H9 (cell line): Measurements from ENCODE around the gene MBP. TPM values are rescaled to one million over a fixed set of nuclear protein-coding genes. Genes with fewer than 3 reads are reported as not detected.

Experiments used
- DNase-seq: peaks from one replicate; pipeline ENCODE4 v3.0.0-alpha.2; 2017
- H2AFZ ChIP-seq: one replicate; pipeline ENCODE4 v1.6.1; 2013; ENCODE audit warnings: mild to moderate bottlenecking, low read length, control low read depth, moderate library complexity
- H2AK5ac ChIP-seq: 2 replicates; pipeline ENCODE4 v1.6.1; 2013; ENCODE audit warnings: low read length, control low read depth, mixed read lengths; ENCODE audit not compliant: insufficient read length
- H2BK120ac ChIP-seq: one replicate; pipeline ENCODE4 v1.6.1; 2013; ENCODE audit warnings: low read depth, mild to moderate bottlenecking, low read length, control low read depth, inconsistent platforms; ENCODE audit not compliant: poor library complexity, severe bottlenecking
- H2BK12ac ChIP-seq: 2 replicates; pipeline ENCODE4 v1.6.1; 2013; ENCODE audit warnings: low read length, control low read depth, mixed read lengths, low read depth; ENCODE audit not compliant: insufficient read length
- H2BK15ac ChIP-seq: 2 replicates; pipeline ENCODE4 v1.6.1; 2013; ENCODE audit warnings: low read depth, low read length, control low read depth
- H2BK20ac ChIP-seq: one replicate; pipeline ENCODE4 v1.6.1; 2013; ENCODE audit warnings: low read depth, mild to moderate bottlenecking, low read length, control low read depth, inconsistent platforms; ENCODE audit not compliant: poor library complexity, severe bottlenecking
- H2BK5ac ChIP-seq: 2 replicates; pipeline ENCODE4 v1.6.1; 2013; ENCODE audit warnings: low read length, control low read depth, mixed read lengths; ENCODE audit not compliant: insufficient read length
- H3K14ac ChIP-seq: 2 replicates; pipeline ENCODE4 v1.6.1; 2013; ENCODE audit warnings: low read length, control low read depth; ENCODE audit not compliant: insufficient read depth
- H3K18ac ChIP-seq: 2 replicates; pipeline ENCODE4 v1.6.1; 2013; ENCODE audit warnings: low read depth, mild to moderate bottlenecking, mixed read lengths, low read length, control low read depth; ENCODE audit not compliant: insufficient read length
- H3K23ac ChIP-seq: 2 replicates; pipeline ENCODE4 v1.6.1; 2013; ENCODE audit warnings: low read length, control low read depth, mixed read lengths, low read depth; ENCODE audit not compliant: insufficient read length
- H3K23me2 ChIP-seq: 2 replicates; pipeline ENCODE4 v1.6.1; 2013; ENCODE audit warnings: low read depth, mild to moderate bottlenecking, mixed read lengths, low read length, control low read depth; ENCODE audit not compliant: insufficient read length, poor library complexity, severe bottlenecking
- H3K27ac ChIP-seq: 2 replicates; pipeline ENCODE4 v1.5.1; 2013; ENCODE audit warnings: low read length, control low read depth, mixed read lengths, low read depth; ENCODE audit not compliant: insufficient read length
- H3K27me3 ChIP-seq: 2 replicates; pipeline ENCODE4 v1.6.1; 2013; ENCODE audit warnings: low read length, control low read depth, inconsistent platforms; ENCODE audit not compliant: insufficient read depth
- H3K4ac ChIP-seq: 2 replicates; pipeline ENCODE4 v1.6.1; 2013; ENCODE audit warnings: low read depth, mild to moderate bottlenecking, control low read depth, inconsistent platforms, low read length, moderate library complexity
- H3K4me1 ChIP-seq: 2 replicates; pipeline ENCODE4 v1.6.1; 2013; ENCODE audit warnings: low read length, control low read depth, inconsistent platforms; ENCODE audit not compliant: insufficient read depth
- H3K4me2 ChIP-seq: 2 replicates; pipeline ENCODE4 v1.6.1; 2013; ENCODE audit warnings: low read length, control low read depth, mixed read lengths; ENCODE audit not compliant: insufficient read length, insufficient read depth
- H3K56ac ChIP-seq: 2 replicates; pipeline ENCODE4 v1.6.1; 2013; ENCODE audit warnings: low read depth, mild to moderate bottlenecking, mixed read lengths, low read length, control low read depth; ENCODE audit not compliant: insufficient read length
- H3K79me1 ChIP-seq: 2 replicates; pipeline ENCODE4 v1.6.1; 2013; ENCODE audit warnings: low read depth, mild to moderate bottlenecking, moderate library complexity, low read length, control low read depth, inconsistent platforms; ENCODE audit not compliant: insufficient read depth, poor library complexity, severe bottlenecking
- H3K79me2 ChIP-seq: 2 replicates; pipeline ENCODE4 v1.6.1; 2013; ENCODE audit warnings: low read length, control low read depth, inconsistent platforms; ENCODE audit not compliant: insufficient read depth
- H3K9ac ChIP-seq: 2 replicates; pipeline ENCODE4 v1.6.1; 2013; ENCODE audit warnings: low read length, control low read depth, mixed read lengths; ENCODE audit not compliant: insufficient read length; ENCODE audit errors: extremely low read depth
- H3K9me3 ChIP-seq: one replicate; pipeline ENCODE4 v1.6.1; 2013; ENCODE audit warnings: low read depth, low read length, inconsistent platforms; ENCODE audit not compliant: control insufficient read depth
- H3T11ph ChIP-seq: one replicate; pipeline ENCODE4 v1.6.1; 2013; ENCODE audit warnings: mild to moderate bottlenecking, low read length, control low read depth, inconsistent platforms
- H4K20me1 ChIP-seq: one replicate; pipeline ENCODE4 v1.6.1; 2013; ENCODE audit not compliant: control insufficient read depth, insufficient read length, insufficient read depth
- H4K5ac ChIP-seq: 2 replicates; pipeline ENCODE4 v1.6.1; 2013; ENCODE audit warnings: low read depth, mild to moderate bottlenecking, mixed read lengths, low read length, control low read depth; ENCODE audit not compliant: insufficient read length
- H4K8ac ChIP-seq: replicated peaks from 2 replicates; pipeline ENCODE4 v1.6.1; 2013; ENCODE audit warnings: low read length, control low read depth, mixed read lengths, low read depth; ENCODE audit not compliant: insufficient read length
- H4K91ac ChIP-seq: 2 replicates; pipeline ENCODE4 v1.6.1; 2013; ENCODE audit warnings: low read depth, mild to moderate bottlenecking, moderate library complexity, mixed read lengths, low read length, control low read depth; ENCODE audit not compliant: insufficient read length
- H3K27ac Mint-ChIP-seq, 3 experiments: 2 replicates in 2 of 3; 3 replicates in 1 of 3; pipeline ENCODE4 v1.8.0; 2020 to 2021; ENCODE audit warnings: mixed read lengths in 3 of 3, mild to moderate bottlenecking in 1 of 3, moderate library complexity in 1 of 3
- H3K27me3 Mint-ChIP-seq: 2 replicates; pipeline ENCODE4 v1.8.0; 2021; ENCODE audit warnings: low read depth, mild to moderate bottlenecking, moderate library complexity, mixed read lengths
- H3K36me3 Mint-ChIP-seq, 3 experiments: 2 replicates in 2 of 3; 3 replicates in 1 of 3; pipeline ENCODE4 v1.8.0; 2020 to 2021; ENCODE audit warnings: low read depth in 3 of 3, mixed read lengths in 3 of 3; ENCODE audit not compliant: insufficient read depth in 1 of 3
- H3K4me1 Mint-ChIP-seq, 2 experiments: 2 replicates each; pipeline ENCODE4 v1.8.0; 2020; ENCODE audit warnings: mixed read lengths in 2 of 2
- H3K4me3 Mint-ChIP-seq, 2 experiments: 2 replicates in 1 of 2; 3 replicates in 1 of 2; pipeline ENCODE4 v1.8.0; 2020 to 2021; ENCODE audit warnings: mild to moderate bottlenecking in 2 of 2, mixed read lengths in 2 of 2, moderate library complexity in 1 of 2
- H3K9me3 Mint-ChIP-seq, 2 experiments: 2 replicates in 1 of 2; 3 replicates in 1 of 2; pipeline ENCODE4 v1.8.0; 2020; ENCODE audit warnings: mild to moderate bottlenecking in 2 of 2, mixed read lengths in 2 of 2, moderate library complexity in 1 of 2
- CTCF ChIP-seq: fragments of 200-600 bp; sonication (generic); conservative IDR thresholded peaks from 3 replicates; pipeline ENCODE4 v1.8.0; 2021; ENCODE audit warnings: antibody characterized with exemption, mild to moderate bottlenecking
- WGBS: extraction: QIAGEN DNeasy Blood & Tissue Kit; methylation state at CpG from one replicate; pipeline ENCODE4 v1.1.7; 2013; ENCODE audit warnings: missing lambda C conversion rate, low lambda C conversion rate, mixed read lengths; ENCODE audit not compliant: insufficient read length; ENCODE audit errors: extremely low coverage; 5-methylcytosine and 5-hydroxymethylcytosine counted together
- total RNA-seq: library from RNA; stranded (reverse); gene quantifications from 2 replicates; pipeline ENCODE4 v1.2.1, GENCODE V29; 2021

MBP gene
- total RNA-seq, 1 experiment from 2014 or later, result 8.6 TPM

DNA sequence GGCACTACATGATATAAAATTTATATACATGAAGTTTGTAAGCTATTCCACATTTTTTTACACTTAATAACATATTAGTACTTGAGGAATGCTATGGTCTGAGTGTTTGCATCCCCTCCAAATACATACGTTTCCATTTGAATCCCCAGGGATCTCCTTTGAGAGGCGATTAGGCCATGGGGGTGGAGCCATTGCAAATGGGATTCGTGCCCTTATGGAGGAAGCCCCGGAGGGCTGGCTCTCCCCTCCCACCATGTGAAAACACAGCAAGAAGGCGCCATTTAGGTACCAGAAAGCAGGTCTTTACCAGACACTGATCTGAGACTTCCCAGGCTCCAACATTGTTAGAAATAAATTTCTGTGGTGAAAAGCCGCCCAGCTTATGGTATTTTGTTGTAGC is 20.8 kb upstream of the MBP start:
- Histone ChIP-seq H2BK12ac (no peak overlapping the region), H2BK5ac (no peak overlapping the region), H4K20me1 (no peaks in the 10 kb centered on the region), H3K9ac (no peak overlapping the region), H3K4me2 (no peak overlapping the region), H4K91ac (no peak overlapping the region), H3K27me3 (no peaks in the 10 kb centered on the region), H3K18ac (no peak overlapping the region), H3K27ac (no peak overlapping the region), H3K79me2 (no peaks in the 10 kb centered on the region), H3K4ac (no peak overlapping the region), H4K8ac (no peak overlapping the region), H3K23ac (no peak overlapping the region), H2BK20ac (no peak overlapping the region), H3K14ac (no peak overlapping the region), H2BK15ac (no peak overlapping the region), H3K9me3 (no peaks in the 10 kb centered on the region), H3K56ac (no peak overlapping the region), H3T11ph (no peak overlapping the region), H3K79me1 (no peaks in the 10 kb centered on the region), H2AK5ac (no peak overlapping the region), H3K4me1 (no peaks in the 10 kb centered on the region), H2AFZ (no peak overlapping the region), H3K23me2 (no peaks in the 10 kb centered on the region), H2BK120ac (no peak overlapping the region), H4K5ac (no peak overlapping the region)
- no peak for DNase-seq
- Mint-ChIP-seq H3K27ac (no peak overlapping the region), H3K36me3 (peaks cover 0 to 13% (median 6%) of the 10 kb centered on the region in 3 experiments; a peak in 5 of 7 replicates), H3K4me3 (no peak overlapping the region), H3K4me1 (peaks cover 5 to 9% of the 10 kb centered on the region in 2 experiments; a peak in 3 of 4 replicates), H3K27me3 (no peaks in the 10 kb centered on the region), H3K9me3 (peaks cover 4 to 8% of the 10 kb centered on the region in 2 experiments; a peak in 3 of 5 replicates)
- no CpG with 5 or more reads among the region's 6 CpGs for WGBS
- TF ChIP-seq CTCF, result no peak
